Measurements from ENCODE around the gene CHST15. TPM values are rescaled to one million over a fixed set of nuclear protein-coding genes. Genes with fewer than 3 reads are reported as not detected.

Gene CHST15
- total and polyA plus RNA-seq, 2 of the 13 experiments (the other 11 are each of a cell fraction or from before 2014, with no cell fraction given): 1.4 to 94.7 TPM

- TF ChIP-seq ZHX2 (IDR thresholded peaks at IDR 0.05; ENCODE audit: low read depth): no peak
- TF ChIP-seq ZHX2 (CRISPR knock-in tag; IDR thresholded peaks at IDR 0.05; ENCODE audit: borderline replicate concordance): peak; percentile 63; the same call in 1 of the 2 replicates
- no peak for TF ChIP-seq ZNF879 (CRISPR knock-in tag; IDR thresholded peaks at IDR 0.05)
- TF ChIP-seq RBM39 (IDR thresholded peaks at IDR 0.05; ENCODE audit: low read depth, low read length, poor library complexity, severe bottlenecking): no peak
- no peak for TF ChIP-seq ZNF30 (CRISPR knock-in tag; IDR thresholded peaks at IDR 0.05)
- TF ChIP-seq FIP1L1 (IDR thresholded peaks at IDR 0.05; ENCODE audit: borderline replicate concordance, insufficient read depth, low read depth, low read length): no peak
- TF ChIP-seq ZNF660 (CRISPR knock-in tag; IDR thresholded peaks at IDR 0.05; ENCODE audit: borderline replicate concordance, low read depth): no peak; the same call in 1 of the 2 replicates
- no peak for TF ChIP-seq FUBP1 (CRISPR knock-in tag; IDR thresholded peaks at IDR 0.05; ENCODE audit: borderline replicate concordance)
- TF ChIP-seq NBN (conservative IDR thresholded peaks at IDR 0.05): no peak
- peak; percentile 81; the same call in 1 of the 2 replicates for TF ChIP-seq HOXD1 (CRISPR knock-in tag; IDR thresholded peaks at IDR 0.05)
- TF ChIP-seq EHMT2 (IDR thresholded peaks at IDR 0.05; ENCODE audit: borderline replicate concordance, low read depth, low read length): peak; percentile 59; the same call in 1 of the 2 replicates
- TF ChIP-seq ZNF274 (CRISPR knock-in tag; IDR thresholded peaks at IDR 0.05): peak; percentile 26; the same call in 1 of the 2 replicates
- no peak for TF ChIP-seq MAFK (conservative IDR thresholded peaks at IDR 0.05 in 1 of 2, IDR thresholded peaks at IDR 0.05 in 1 of 2; ENCODE audit: low read length in 2 of 2)
- no peak; the same call in 1 of the 2 replicates for TF ChIP-seq ZNF225 (CRISPR knock-in tag; IDR thresholded peaks at IDR 0.05)
- TF ChIP-seq SETDB1 (CRISPR knock-in tag; IDR thresholded peaks at IDR 0.05; ENCODE audit: borderline replicate concordance): no peak
- TF ChIP-seq ZNF724P (CRISPR knock-in tag; IDR thresholded peaks at IDR 0.05; ENCODE audit: borderline replicate concordance): peak; percentile 84; the same call in 1 of the 2 replicates
- no peak for TF ChIP-seq PAF1 (CRISPR knock-in tag; IDR thresholded peaks at IDR 0.05)
- peak; percentile 91 for TF ChIP-seq BCL3 (CRISPR knock-in tag; IDR thresholded peaks at IDR 0.05)
- TF ChIP-seq MXD3 (CRISPR knock-in tag; IDR thresholded peaks at IDR 0.05): peak; percentile 72; the same call in 1 of the 2 replicates
Measured at GRCh38 chr10:124043310-124044142, 49.9 kb downstream of the CHST15 start (continued).

Data from HepG2 (cell line).